HG02840 (cell line): ENCODE measurements around the gene ZNF574.

ENCODE experiments used
- ATAC-seq: cut with Tn5 transposase; IDR thresholded peaks from one replicate; pipeline ENCODE4 v1.9.1; 2021; ENCODE audit warnings: mild to moderate bottlenecking, moderate library complexity, moderate number of reproducible peaks; ENCODE audit not compliant: unreplicated experiment, low FRiP score

Gene ZNF574

GRCh38 chr19:42079886-42080763, 4.2 kb downstream of the ZNF574 start:
- ATAC-seq: no peak

- no peak for ATAC-seq
These were observed 4.9 kb downstream of the ZNF574 start for GRCh38 chr19:42080764-42081375.

- ATAC-seq: no peak
These were observed 5.7 kb downstream of the ZNF574 start for GRCh38 chr19:42081584-42082203.

- ATAC-seq: no peak
These were observed 7.6 kb downstream of the ZNF574 start for GRCh38 chr19:42083537-42083936.

GRCh38 chr19:42086188-42086736, 10.3 kb downstream of the ZNF574 start:
- ATAC-seq: no peak

GRCh38 chr19:42086770-42087550, 11.0 kb downstream of the ZNF574 start:
- ATAC-seq: no peak

- no peak for ATAC-seq
These were observed 12.7 kb downstream of the ZNF574 start for GRCh38 chr19:42088471-42089190.

- no peak for ATAC-seq
These were observed 13.3 kb downstream of the ZNF574 start for GRCh38 chr19:42089191-42089750.

GRCh38 chr19:42089772-42090171, 13.8 kb downstream of the ZNF574 start:
- ATAC-seq: no peak

- no peak for ATAC-seq
These were observed 14.7 kb downstream of the ZNF574 start for GRCh38 chr19:42090672-42091071.

GRCh38 chr19:42091300-42091699, 15.3 kb downstream of the ZNF574 start:
- no peak for ATAC-seq

- ATAC-seq: no peak
These were observed 15.8 kb downstream of the ZNF574 start for GRCh38 chr19:42091742-42092141.

- ATAC-seq: no peak
These were observed 16.4 kb downstream of the ZNF574 start for GRCh38 chr19:42092350-42092749.

- ATAC-seq: no peak
These were observed 17.5 kb downstream of the ZNF574 start for GRCh38 chr19:42093505-42093904.

GRCh38 chr19:42093926-42094325, 18.0 kb downstream of the ZNF574 start:
- ATAC-seq: no peak

- ATAC-seq: no peak
These were observed 19.3 kb downstream of the ZNF574 start for GRCh38 chr19:42095142-42095813.

GRCh38 chr19:42095814-42096230, 19.9 kb downstream of the ZNF574 start:
- ATAC-seq: no peak

GRCh38 chr19:42096255-42096837, 20.4 kb downstream of the ZNF574 start:
- no peak for ATAC-seq

- no peak for ATAC-seq
These were observed 21.5 kb downstream of the ZNF574 start for GRCh38 chr19:42097461-42097860.
